ENCODE data around the gene GOLGA1.

DNA sequence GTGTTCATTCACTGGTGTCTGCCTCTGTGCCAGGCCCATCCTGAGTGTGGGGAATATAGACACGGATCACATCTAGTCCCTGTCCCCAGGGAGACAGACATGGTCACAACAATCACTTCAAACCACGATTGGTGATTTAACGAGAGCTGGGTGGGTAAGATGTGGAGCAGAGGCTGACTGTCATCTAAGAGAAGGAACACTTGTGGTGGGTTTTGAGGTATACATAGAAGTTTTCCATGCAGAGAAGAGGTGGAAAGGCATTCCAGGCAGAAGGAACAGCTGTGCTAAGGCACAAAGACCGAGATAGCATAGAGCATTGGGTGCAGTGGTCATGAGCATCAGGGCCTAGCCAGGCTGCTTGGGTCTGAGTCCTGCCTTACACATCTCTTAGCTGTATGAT is 110.3 kb downstream of the GOLGA1 start:
- no peak for TF ChIP-seq TAF1 (IDR thresholded peaks at IDR 0.05; ENCODE audit: borderline replicate concordance, low read depth, low read length)
- no peak for TF ChIP-seq POLR2A (IDR thresholded peaks at IDR 0.05; ENCODE audit: low read depth, low read length)
- TF ChIP-seq POLR2AphosphoS5 (IDR thresholded peaks at IDR 0.05; ENCODE audit: low read depth, low read length) = no peak

All from GM12892 (cell line).